Measurements from ENCODE around the gene DNAJB5.

GRCh38 chr9:34976992-34977391 lies 12.6 kb upstream of the DNAJB5 start:
- TF ChIP-seq CTCF (IDR thresholded peaks at IDR 0.05) (no peak), EP300 (IDR thresholded peaks at IDR 0.05) (no peak), POLR2A (IDR thresholded peaks at IDR 0.05) (no peak)
